Colonic mucosa (tissue), 4 donors: ENCODE data around the gene STAT5B. TPM values are rescaled to one million over a fixed set of nuclear protein-coding genes. Genes with fewer than 3 reads are reported as not detected.
A peak's percentile ranks its signal among the peaks of the same experiment; 100 is the strongest.

Source experiments
- DNase-seq: peaks from one replicate; pipeline ENCODE4 v3.0.0-alpha.2; 2020
- H3K27ac ChIP-seq: fragments of 200-600 bp; one replicate; pipeline ENCODE4 v1.8.0; 2021
- H3K27me3 ChIP-seq: fragments of 200-600 bp; one replicate; pipeline ENCODE4 v1.8.0; 2021
- H3K36me3 ChIP-seq: fragments of 200-600 bp; one replicate; pipeline ENCODE4 v1.8.0; 2021
- H3K4me1 ChIP-seq: fragments of 200-600 bp; one replicate; pipeline ENCODE4 v1.8.0; 2021; ENCODE audit warnings: mild to moderate bottlenecking
- H3K4me3 ChIP-seq: fragments of 200-600 bp; one replicate; pipeline ENCODE4 v1.8.0; 2021
- H3K9ac ChIP-seq, 2 donors: one replicate each; pipeline ENCODE4 v1.7.0; 2013; ENCODE audit warnings: control low read depth in 2 of 2, low read depth in 2 of 2, low read length in 2 of 2
- H3K9me3 ChIP-seq: fragments of 200-600 bp; one replicate; pipeline ENCODE4 v1.8.0; 2021
- intact Hi-C: fragments of 100-400 bp; cut with DNase I; formaldehyde crosslinking; loops from one replicate; pipeline ENCODE4 v1.14.1; 2022
- total RNA-seq, 2 donors: library from RNA; stranded (reverse); fragmentation: NEBNext Ultra II Directional in 1 of 2; extraction: Animal tissue kit (Norgen Biotek cat#: 25700) in 1 of 2; gene quantifications; one replicate each; pipeline ENCODE4 v1.2.1, GENCODE V29; 2021
- TF ChIP-seq, protein P1 (sequence below): fragments of 200-600 bp; IDR thresholded peaks from one replicate; pipeline ENCODE4 v1.8.0; 2022; ENCODE audit warnings: antibody characterized with exemption, mild to moderate bottlenecking
- donor health status: healthy.
- donor health status: DM: no; HTN: no; CAD: no.
- donor health status: DM: no; HTN: no; CAD: no.

STAT5B gene
- total RNA-seq, 2 donors from 2014 or later = 29.3 to 38.4 TPM

DNA sequence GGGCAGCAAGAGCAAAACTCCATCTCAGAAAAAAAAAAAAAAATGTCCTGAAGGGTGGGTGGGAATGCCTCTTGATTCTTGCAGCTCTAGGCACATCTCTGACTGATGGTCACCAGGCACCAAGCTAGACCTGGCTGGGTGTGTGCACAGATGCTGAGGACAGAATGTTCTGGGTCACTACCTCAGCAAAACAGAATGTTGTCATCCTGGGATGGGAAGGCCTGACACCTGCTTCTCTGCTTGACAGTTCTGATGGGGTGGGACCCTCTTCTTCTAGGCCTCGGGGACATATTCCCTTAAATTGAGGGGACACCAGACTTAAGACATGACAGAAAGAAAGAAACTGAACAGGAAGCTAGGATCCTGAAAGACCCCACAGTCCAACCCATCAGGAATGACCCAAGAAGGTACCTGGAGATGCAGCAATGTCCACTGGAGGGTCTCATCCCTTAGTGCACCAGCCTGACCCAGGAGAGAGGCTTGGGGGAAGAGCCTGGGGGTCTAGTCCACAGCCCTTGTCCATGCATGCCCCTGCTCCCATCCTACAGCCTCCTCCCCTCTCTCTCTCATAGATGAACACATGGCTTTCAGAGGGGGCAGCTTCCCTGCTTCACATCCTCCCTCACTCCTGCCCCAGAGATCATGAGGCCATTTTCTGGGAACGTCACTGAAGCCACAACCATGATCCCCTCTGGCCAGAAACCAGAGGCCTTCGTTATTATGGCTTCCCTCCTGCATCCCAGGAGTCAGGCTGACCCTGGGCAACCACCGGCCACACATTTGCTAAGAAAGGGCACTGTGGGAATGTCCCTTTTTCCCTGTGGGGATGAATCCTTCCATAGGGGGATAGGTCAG, 3.8 kb upstream of the STAT5B start:
- H3K27ac ChIP-seq = no peak overlapping the region
- no peak for DNase-seq
- intact Hi-C loops = no loop called here

DNA sequence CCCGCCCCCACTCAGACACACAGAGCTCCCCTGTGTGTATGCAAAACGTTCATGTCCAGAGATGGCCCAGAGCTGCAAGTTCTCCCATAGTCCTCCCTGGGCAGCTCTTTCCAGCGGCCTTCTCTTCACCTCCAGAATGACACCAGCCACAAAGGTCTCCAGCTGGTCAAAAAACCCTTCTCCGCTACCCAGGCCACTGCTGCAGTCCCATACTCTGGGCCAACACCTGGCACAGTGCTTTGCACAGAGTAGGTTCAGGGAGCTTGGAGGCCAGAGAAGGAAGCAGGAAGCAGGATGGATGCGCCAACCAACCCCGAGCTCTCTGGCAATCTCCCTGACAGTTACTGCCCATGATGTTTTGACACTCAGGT, 1.1 kb upstream of the STAT5B start:
- H3K36me3 ChIP-seq = no peaks in the 10 kb centered on the region
- H3K4me3 ChIP-seq = no peak overlapping the region
- H3K27ac ChIP-seq = peak overlapping the region; percentile 76
- H3K4me1 ChIP-seq = peaks cover 7% of the 10 kb centered on the region
- no peaks in the 10 kb centered on the region for H3K9me3 ChIP-seq
- peak overlapping the region in 1 of 2 donors; percentile 88 for H3K9ac ChIP-seq
- intact Hi-C loops = no loop called here
- TF ChIP-seq, protein P1, sequence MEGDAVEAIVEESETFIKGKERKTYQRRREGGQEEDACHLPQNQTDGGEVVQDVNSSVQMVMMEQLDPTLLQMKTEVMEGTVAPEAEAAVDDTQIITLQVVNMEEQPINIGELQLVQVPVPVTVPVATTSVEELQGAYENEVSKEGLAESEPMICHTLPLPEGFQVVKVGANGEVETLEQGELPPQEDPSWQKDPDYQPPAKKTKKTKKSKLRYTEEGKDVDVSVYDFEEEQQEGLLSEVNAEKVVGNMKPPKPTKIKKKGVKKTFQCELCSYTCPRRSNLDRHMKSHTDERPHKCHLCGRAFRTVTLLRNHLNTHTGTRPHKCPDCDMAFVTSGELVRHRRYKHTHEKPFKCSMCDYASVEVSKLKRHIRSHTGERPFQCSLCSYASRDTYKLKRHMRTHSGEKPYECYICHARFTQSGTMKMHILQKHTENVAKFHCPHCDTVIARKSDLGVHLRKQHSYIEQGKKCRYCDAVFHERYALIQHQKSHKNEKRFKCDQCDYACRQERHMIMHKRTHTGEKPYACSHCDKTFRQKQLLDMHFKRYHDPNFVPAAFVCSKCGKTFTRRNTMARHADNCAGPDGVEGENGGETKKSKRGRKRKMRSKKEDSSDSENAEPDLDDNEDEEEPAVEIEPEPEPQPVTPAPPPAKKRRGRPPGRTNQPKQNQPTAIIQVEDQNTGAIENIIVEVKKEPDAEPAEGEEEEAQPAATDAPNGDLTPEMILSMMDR = no peak
- H3K27me3 ChIP-seq = no peaks in the 10 kb centered on the region
- DNase-seq = peak; percentile 47

More for the DNA sequence above, 3.8 kb upstream of the STAT5B start:
- TF ChIP-seq, protein P1 = no peak
- H3K36me3 ChIP-seq = no peaks in the 10 kb centered on the region
- no peaks in the 10 kb centered on the region for H3K27me3 ChIP-seq
- no peaks in the 10 kb centered on the region for H3K9me3 ChIP-seq
- H3K4me1 ChIP-seq = no peaks in the 10 kb centered on the region
- no peak overlapping the region for H3K4me3 ChIP-seq
- no peak overlapping the region for H3K9ac ChIP-seq

DNA sequence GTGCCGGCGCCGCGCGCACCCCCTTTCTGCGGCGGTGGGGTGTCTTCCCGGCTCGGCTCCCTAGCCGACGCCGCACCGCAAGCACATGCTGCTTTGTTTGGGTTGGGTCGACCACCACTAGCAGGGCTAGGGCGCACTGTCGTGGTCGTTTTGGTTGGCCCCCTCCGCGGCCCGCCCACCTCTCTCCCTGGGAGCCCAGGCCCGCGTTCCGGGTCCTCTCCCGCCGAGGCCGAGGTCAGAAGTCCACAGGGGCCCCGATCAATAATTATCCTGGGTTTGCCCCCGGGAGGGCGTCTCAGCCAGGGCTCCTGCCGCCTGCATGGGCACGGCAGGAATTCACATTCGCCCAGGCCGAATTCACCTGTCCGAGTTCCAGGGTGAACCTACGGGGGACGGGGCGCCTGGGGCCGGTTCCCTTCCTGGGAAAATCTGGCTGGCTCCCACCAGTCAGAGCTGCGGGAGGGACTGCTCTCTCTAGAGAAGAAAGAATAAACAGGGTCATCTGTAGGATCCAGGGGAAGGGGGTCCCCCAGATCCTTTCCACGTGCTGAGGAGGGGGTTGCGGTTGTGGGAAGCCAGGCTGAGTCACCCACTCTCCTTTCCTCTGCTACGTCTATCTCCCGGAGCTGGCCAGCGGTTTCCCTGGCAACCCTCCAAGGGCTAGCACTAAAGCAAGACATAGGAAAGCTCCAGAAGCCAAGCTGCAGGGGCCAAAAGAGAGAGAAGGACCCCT, 584 bp upstream of the STAT5B start:
- Histone ChIP-seq H3K9me3 (no peaks in the 10 kb centered on the region), H3K27ac (peak overlapping the region; percentile 76), H3K4me3 (peak overlapping the region; percentile 65), H3K4me1 (peaks cover 7% of the 10 kb centered on the region), H3K27me3 (no peaks in the 10 kb centered on the region), H3K36me3 (no peaks in the 10 kb centered on the region), H3K9ac (peak overlapping the region; percentile 67 to 88)
- peak; percentile 76 for DNase-seq
- intact Hi-C loops = no loop called here
- TF ChIP-seq, protein P1 = no peak

DNA sequence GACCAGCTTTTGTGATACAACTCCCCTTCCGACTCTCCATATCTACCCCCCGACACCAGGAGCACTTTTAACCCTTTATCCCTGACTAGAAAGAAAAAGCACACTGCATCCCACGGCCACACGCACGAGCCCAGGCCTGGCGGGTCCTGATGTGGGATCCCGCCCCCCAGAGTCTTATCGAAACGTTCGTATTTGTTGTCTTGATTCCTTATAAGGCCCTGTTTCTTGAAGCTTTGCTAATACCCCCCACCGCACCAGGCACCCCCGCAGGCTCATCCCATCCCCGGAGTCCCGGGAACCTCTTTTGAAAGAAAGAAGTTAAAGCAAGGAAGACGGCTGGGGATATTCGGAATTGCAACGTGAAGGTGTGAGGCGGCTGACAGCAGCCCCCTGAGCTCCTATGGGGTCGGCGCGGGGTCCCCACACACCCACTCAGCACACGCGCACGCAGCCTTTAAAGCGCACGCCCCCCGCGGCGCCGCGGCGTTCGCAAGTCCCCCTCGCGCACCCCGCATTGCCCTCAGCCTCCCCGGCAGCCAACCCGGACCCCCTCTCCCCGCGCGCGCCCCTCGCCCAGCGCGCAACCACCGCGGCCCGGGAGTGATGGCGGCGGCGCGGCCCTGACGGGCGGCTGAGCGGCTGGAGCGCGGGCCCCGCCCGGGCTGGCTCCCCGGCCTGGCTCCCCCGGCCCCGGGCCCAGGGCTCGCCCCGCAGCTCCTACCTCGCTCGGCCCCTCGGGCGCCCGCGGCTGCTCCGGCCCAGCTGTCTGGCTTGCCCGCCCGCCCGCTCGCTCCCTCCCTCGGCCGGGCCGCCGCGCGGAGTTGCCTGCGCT, 448 bp downstream of the STAT5B start:
- TF ChIP-seq, protein P1 = no peak
- no peaks in the 10 kb centered on the region for H3K9me3 ChIP-seq
- DNase-seq = peak; percentile 28
- intact Hi-C loops = no loop called here
- no peaks in the 10 kb centered on the region for H3K36me3 ChIP-seq
- H3K27me3 ChIP-seq = no peaks in the 10 kb centered on the region
- peaks cover 7% of the 10 kb centered on the region for H3K4me1 ChIP-seq
- H3K27ac ChIP-seq = peak overlapping the region; percentile 70
- peak overlapping the region; percentile 77 to 88 for H3K9ac ChIP-seq
- H3K4me3 ChIP-seq = peak overlapping the region; percentile 65
